ENCODE data around the gene ZCCHC9.
"Not testable (repeated sequence)": the region's sequence is repeated elsewhere in the genome, so short reads cannot be mapped to it uniquely, and the experiment has no call there.

Gene ZCCHC9

DNA sequence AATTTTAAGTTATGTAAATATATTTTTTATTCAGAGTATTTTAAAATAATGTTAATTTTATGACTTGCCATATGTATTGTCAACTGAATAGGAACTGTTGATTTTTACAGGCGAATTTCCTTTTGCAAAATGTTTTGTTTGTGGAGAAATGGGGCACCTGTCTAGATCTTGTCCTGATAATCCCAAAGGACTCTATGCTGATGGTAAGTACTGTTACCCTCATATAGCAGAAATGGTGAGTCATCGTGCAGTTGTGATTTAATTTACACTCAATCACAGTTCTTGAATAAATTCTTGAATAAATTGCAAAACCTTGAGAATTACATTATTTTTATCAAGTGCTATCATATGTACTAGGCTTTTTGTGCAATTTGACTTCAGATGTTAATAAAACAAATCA lies 7.4 kb downstream of the ZCCHC9 start:
- ATAC-seq, result no peak

DNA sequence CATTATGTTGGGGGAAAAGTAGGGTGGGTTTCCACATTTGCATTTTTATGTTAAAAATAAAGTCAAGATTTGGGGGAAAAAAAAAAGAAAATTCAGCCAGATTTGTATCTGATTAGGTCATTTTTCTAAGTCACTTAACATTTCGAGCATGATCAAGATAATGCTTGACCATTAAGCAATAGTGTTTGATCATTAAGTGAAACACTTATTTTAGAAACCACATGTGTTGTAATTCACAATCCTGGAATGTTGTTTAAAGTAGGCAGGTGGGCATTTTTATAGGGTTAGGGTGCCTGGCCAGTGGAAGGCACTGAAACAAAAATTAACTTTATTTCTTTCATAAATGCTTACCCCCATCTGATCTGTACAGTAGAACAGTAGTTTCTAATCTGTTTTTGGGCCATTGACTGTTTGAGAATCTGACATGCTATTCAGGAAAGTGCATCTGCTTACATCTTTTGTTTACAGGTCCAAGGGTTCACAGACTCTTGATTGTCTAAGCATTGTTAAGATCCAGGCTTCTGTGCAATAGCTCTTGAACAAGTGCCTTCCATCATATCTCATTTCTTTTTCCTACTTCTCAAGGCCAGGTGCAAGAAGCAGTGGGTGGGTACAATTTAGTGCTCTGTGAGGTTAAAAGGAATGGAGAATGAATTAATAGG lies 9.1 kb downstream of the ZCCHC9 start:
- ATAC-seq, result no peak

DNA sequence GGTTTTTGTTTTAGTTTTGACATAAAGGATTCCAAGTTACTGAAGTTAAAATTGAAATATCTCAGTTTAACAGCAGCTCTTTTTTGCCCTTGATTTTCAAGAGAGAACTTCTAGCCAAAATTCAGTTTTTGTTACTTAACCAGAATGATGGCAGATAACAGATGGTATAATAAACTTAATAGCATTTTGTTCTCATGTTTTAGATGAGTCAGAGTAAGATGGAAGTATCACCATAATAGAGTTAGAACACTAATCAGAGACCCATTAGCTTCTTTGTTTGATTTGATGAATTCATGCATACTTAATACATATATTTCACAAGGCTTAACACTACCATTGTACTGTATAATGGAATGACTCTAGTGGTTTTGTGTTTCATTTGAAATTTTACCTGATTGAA lies 11.9 kb downstream of the ZCCHC9 start:
- ATAC-seq, result no peak

DNA sequence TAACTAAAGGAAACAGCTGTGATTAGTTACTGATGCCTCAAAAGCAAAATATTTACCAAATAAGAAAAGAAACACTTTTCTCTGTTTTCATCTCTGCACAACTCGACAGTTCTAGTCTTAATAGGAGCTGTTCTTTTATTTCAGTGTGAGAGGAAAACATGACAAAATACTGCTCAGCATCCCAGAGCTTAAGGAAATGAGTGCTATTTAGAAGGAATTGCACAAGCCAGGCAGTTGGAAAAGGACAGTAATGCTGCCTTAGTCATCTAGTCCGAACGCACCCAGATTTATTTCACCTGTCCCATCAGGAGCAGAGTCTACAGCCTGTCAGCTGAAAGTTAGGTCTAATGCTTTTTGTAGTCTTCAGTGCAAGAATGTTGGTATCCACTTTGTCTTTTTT lies 12.3 kb downstream of the ZCCHC9 start:
- no peak for ATAC-seq

DNA sequence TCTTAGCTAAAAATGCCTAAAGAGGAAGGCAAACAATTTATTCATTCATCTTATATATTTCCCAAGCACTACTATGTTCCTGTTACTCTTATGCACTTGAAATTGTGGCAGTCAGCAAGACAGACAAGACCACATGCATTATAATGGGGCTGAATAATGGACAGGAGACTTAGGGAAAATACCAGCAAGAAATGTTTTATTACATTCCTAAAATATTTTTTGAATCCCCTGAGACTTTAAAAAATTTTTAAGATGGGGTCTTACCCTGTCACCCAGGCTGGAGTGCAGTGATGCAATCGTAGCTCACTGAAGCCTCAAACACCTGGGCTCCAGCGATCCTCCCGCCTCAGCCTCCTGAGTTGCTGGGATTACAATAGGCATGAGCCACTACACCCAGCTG lies 13.2 kb downstream of the ZCCHC9 start:
- ATAC-seq, result no peak

DNA sequence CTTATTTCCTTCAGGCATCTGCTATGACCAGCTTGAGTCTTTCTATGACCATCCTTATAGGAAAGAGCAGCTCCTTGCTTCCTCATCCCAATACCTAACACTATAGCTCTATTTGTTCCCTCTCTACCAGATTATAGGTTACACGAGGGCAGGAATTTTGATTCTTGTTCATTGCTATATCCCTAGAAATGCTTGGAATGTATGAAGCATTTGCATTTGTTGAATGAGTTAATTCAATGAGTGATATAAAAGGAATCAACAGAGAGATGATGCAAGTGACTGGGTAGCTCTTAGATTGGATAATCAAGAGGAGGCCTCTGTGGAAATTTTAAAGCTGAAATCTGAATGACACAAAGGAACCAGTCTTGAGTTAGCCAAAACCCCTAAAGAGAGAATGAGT lies 13.9 kb downstream of the ZCCHC9 start:
- no peak for ATAC-seq

DNA sequence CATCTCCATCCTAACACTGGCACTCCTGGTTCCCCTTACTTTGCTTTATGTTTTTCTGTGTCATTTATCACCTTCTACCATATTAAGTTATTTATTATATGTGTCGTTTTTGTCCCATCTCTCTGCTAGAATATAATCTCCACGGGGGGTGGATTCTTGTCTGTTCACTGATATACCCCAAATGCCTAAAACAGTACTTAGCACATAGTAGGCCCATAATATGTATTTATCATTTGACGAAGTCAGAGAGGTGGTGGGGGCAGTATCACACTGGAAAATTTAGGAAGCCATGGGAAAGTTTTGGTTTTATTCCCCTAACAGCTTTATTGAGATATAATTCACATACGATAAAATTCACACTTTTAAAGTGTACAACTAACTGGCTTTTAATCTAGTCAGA lies 14.4 kb downstream of the ZCCHC9 start:
- ATAC-seq, result no peak

DNA sequence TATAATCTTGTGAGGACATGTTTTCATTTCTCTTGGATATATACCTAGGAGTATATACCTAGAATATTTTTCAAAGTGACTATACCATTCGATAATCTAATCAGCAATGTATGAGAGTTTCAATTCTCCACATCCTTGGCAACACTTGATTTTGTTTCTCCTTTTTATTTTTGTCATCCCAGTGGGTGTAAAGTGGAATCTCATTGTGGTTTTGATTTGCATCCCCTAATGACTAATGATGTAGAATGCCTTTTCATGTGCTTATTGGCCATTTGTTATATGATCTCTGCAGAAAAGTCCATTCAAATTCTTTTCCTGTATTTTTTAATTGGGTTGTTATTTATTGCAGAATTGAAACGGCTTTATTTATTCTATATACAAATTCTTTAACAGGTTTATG lies 15.2 kb downstream of the ZCCHC9 start:
- ATAC-seq, result no peak

DNA sequence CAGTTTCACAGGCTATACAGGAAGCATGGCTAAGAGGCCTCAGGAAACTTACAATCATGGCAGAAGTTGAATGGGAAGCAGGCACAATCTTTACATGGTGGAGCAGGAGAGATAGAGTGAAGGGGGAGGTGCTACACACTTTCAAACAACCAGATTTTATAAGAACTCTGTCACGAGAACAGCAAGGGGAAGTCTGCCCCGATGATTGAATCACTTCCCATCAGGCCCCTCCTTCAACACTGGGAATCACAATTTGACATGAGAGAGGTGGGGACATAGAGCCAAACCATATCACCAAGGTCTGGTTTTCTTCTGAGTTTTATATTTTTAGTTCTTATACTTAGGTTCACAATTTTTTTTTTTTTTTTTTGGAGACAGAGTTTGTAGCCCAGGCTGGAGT lies 16.1 kb downstream of the ZCCHC9 start:
- ATAC-seq, result no peak

DNA sequence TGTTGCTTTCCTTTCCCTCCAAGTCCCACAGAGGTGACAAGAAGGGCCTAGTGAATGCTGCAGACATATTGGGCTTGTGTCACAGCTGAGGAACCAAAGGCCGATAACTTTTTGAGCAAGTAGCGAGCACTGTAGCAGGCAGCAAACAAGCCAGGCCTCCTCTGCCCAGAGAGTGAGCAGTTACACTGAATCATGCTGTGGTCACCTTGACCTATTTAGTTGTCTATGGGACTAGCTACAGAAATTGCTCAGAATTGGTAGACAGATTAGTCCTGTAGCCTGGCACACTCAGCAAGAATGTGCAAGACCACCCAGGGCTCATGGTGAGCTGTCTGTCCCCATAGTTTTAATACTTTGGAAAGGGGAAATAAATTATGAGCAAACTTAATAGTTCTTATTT lies 25.2 kb downstream of the ZCCHC9 start:
- ATAC-seq, result no peak

DNA sequence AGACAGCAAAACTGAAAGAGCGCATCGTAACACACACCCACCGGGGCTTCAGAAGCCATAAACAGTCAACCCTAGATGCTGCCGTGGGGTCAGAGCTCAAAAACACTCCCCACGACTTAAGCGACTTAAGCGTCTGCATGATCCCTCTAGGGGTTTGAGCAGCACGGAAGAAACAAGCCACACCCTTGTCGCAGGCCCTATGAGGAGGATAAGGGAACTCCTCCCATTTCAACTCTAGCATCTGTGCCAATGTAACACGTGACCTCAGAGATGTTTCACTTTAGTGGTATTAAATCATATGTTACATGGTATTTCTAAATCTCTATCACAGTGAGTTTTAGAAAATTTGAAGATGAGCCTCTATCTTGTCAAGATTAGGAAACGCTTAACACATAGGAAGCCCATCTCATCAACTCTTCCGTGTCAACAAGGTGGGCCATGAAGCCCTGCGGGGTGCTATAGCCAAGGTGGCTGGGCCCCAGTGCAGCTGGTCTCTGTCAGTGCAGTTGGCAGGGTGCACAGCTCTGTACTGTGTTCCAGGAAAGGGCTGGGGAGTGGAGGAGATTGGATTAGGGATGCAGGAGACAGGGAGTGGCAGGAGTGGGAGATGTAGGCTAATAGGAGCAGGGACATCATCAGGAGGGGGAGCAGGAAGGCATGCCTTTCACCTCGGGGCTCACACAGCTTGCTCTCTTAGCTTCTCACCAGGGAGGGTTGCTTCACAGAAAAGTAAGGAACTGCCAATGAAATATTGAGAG lies 33.1 kb downstream of the ZCCHC9 start:
- no peak for ATAC-seq

DNA sequence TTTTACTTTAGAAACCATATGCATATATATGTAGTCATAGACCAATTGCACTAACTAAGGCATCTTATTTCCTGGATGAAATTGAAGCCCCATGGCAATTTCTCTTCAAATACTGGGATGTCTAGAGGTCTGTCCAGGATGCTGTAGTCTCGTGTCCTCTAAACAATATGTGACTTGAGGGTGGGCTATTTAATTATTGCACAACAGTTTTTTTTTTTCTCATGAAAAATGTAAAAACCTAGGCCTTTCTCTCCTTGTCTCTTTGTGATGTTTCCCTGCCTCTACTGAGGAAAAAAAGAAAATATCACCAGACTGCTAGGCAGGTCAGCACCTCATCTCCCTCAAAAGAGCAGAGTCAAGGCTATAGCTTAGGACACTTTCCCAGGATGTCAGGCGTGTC lies 34.6 kb downstream of the ZCCHC9 start:
- no peak for ATAC-seq

DNA sequence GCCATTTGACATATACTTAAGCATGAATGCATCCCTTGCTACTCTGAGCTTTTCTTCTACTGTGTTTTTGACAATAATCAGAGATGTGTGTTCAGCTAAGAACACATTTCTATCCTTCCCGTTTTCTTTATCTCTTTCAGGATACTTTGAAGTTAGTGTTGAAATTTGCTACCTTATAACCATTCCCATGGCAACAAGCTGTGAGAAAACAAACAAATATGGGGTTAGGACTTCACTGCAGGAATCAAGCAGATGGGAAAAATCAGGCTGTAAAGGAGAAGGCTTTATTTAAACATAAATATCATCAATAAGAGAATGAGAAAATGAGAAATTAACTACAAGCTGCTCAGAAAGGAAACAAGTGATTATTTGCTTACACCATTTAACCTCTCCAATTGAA lies 35.2 kb downstream of the ZCCHC9 start:
- no peak for ATAC-seq

DNA sequence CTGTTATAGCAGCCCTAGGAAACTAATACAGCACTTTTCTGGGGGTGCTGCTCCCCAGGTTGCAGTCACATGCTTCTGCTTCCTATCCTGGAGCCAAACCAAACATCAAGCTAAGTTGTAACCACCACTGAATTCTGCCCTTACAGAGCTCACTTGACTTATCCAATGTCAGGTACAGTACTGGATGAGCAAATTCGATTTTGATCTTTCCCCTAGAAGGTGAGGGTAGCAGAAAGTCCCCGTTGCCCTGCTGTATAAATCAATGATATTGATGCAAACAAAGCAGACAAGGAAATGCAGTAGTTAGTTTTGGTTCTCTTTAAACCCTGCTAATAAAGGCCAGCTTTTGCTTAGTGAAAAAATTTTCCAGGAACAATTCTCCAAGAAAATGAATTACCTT lies 36.4 kb downstream of the ZCCHC9 start:
- ATAC-seq, result no peak

DNA sequence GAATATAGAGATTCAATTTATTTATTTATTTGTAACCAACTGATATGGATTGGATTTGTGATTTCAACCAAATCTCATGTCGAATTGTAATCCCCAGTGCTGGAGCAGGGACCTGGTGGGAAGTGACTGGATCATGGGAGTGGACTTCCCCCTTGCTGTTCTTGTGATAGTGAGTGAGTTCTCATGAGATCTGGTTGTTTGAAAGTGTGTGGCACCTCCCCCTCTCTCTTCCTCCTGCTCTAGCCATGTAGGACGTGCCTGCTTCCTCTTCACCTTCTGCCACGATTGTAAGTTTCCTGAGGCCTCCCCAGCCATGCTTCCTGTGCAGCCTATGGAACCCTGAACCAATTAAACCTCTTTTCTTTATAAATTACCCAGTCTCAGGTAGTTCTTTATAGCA lies 36.8 kb downstream of the ZCCHC9 start:
- not testable (repeated sequence) for ATAC-seq

DNA sequence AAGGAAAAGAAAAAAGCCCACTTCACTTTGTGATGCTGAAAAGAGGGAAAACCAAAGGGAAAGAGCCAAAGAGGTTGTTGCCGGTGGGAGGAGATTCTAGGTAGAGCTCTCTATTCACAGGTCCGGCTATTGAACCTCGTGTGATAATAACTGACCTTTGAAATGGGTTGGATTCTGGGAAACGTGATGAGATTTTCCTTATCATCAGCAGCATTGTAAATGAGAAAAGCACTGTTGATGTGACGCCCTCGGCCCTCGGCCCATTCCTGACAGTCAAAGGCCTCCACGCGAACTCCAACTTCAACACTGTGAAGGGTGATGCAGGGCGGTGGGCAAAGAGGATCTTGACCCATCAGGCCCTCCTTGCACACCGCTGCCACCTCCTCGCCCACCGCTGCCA lies 43.3 kb downstream of the ZCCHC9 start:
- ATAC-seq, result no peak

DNA sequence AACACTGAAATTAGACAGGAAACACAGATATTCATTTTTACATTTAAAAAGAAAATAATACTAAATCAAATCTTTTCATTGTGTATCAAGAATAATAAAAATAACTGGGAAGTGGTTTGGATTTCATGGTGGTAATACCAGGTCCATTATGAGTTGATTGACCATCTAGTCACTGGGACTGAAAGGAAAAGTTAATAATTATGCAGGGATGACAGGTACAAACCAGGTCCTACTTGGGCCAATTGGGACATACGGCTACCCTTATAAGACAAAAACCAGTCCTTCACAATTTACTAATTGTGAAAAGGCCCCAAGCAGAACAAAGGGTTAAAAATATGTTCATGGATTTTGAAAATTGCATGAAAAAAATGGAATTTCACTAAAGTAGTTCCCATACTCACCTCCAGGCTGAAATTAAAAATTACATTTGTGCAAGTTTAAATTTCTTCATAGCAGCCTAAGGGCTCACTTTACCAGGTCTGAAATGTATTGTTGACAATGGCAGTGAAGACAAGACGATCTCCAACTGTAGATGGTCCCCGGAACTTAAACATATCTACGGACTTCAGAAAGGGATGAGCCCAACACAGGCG lies 44.1 kb downstream of the ZCCHC9 start:
- no peak for ATAC-seq

DNA sequence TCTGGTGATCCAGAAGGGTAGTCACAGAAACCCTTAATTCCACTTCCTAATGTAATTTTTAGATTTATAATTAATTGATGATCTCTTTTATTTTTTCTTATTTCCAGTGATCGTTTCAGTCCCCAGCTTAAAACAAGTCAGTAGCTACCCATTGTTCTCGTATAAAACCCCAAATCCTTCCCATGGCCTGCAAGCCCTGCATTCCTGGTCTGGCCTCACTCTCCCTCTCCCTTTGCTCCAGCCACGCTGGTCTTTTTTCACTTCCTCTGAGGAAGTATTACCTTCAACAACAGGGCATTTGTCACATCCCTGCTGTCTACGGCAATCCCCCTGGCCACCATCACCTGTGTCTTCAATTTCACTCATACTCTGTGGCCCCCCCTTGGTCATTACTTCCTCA lies 47.8 kb downstream of the ZCCHC9 start:
- no peak for ATAC-seq

DNA sequence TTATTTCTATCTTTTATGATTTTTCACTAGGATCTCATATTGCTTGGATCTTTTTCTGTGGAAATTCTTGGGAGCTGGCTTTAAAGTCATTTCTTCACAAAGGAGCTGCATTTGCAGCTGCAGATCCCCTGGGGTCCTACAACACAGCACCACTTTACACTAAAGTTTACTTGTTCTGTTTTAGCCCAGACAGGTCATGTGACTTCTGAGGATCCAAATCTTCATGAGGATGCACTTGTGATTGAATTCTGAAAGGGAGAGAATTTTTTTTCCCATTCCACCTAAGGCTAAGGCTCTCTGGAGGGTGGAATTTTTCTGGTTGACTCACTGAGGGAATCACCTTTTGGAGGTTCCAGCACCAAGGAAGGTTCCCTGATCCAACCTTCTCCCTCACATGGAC lies 49.1 kb downstream of the ZCCHC9 start:
- no peak for ATAC-seq

DNA sequence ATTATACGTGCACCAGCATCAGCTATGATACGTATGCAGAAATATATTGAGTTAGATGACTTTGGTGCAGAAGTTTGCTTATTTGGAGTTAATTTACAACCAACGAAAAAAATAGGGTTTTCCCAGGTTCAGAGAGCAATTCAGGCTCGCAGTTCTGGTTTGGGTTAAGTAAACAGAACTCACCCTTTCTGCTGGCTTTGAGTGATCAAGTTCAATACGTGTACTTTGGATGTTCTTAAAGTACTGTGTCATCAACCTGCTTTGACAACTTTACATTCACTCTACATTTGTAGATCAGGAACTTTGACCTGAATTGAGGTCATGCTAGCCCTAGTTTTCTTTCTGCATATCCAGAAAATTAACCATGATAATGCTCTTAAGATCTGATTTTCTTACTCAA lies 51.8 kb downstream of the ZCCHC9 start:
- ATAC-seq, result no peak

DNA sequence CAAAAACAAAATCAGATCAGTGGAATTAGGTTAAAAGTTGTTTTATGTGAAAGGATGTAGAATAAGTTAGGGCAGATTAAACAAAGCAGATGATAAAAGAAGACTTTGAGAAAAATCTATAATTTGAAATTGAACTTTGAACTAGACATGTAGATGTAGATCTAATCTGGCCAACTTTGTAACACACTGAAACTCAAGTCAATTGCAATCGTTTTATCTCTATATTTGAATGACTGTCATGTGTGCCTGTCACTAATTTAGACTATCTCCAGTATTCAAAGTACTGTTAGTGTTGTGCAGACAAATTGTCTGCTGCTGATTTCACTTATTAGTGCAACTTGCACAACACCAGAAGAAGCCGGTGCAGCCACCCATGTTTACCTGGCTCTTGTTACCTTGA lies 52.7 kb downstream of the ZCCHC9 start:
- no peak for ATAC-seq

DNA sequence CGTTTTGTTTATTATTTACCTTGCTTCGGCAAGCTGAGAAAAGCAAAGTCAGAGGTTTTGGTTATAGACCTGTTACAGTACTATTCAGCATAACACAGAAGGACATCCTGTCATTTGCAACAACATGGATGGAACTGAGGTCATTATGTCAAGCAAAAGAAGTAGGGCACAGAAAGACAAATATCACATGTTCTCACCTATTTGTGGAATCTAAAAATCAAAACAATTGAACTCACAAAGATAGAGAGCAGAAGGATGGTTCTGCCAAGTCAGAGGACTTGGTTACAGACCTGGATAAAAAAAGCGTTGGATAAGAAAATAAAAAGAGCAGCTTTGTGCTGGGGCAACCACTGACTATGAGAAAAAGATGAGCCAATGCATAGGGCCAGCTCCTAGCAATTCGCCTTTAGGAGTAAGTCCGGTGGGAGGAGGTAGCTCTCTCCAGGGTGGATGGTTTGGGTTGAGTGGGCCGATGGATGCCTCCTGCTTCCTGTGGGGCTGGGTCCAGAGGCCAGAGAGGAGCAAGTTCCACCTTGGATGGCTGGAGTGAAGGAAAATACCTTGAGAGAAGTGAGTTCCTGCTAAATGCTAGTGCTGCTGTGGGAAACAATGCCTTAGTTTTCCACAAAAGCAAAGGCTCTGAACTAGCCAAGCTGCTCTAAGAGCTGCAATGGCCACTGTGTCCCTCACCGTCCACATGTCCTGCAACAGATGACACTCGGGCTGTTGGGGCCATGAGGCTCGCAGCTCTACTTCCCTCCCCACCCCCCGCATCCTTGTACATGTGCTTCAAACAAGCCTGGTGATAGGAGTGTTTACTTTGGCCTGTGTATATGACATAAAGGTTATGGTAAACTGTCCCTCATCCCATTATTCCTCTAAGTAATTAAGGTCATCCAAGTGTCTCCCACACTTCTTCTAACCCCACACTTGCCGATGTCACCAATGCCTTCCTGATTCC lies 54.2 kb downstream of the ZCCHC9 start:
- no peak for ATAC-seq

DNA sequence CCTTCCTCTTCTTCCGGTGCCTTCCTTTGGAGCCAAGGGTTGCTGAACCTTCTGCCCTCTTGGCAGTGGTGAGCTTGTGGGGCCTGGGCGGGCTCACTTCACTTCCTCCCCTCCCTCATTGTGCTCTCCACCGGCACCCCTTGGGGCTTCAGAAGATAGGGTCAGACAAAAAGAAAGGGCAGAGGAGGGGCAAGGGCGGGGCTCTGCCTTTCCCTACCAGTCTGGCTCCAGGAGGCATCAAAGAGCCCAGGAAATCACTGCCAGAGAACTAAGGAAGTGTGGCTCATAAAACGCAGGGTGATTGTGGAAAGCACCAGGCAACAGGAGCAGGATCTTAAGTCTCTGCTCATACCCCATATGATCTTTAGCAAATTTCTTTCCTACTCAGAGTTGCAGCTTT lies 57.7 kb downstream of the ZCCHC9 start:
- no peak for ATAC-seq
